ENCODE results near the gene RHOB.

The RHOB gene

DNA sequence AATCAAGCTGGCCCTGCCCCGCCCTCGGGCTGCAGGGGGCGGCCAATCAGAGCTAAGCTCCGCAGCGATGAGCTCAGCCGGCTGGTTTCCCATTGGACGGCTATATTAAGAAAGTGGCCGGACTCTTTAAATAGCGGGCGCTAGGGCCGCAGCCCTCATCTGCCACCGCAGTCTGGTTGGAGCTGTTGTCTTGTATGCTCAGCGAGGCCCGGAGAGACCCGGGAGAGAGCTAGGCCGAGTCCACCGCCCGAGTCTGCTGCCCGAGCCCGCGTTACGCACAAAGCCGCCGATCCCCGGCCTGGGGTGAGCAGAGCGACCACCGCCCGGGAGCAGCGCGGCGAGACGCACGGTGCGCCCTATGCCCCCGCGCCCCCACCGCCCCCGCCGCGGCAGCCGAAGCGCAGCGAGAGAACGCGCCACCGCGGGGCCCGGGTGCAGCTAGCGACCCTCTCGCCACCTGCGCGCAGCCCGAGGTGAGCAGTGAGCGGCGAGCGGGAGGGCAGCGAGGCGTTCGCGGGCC lies at the start of gene RHOB:
Gene RHOB (plus strand): TSS at position 158 of the 520 bp plus-strand sequence. CDS start 392 bp downstream, outside the sequence.
- Histone ChIP-seq H3K4me3 (peak within 1 kb of the TSS; percentile 93 to 95), H3K27ac (peak within 1 kb of the TSS; percentile 96 to 98), H3K9me3 (no peaks in the 10 kb centered on the region), H3K27me3 (peaks cover 0 to 3% of the 10 kb centered on the region in 2 donors), H3K36me3 (peaks cover 21 to 28% (median 25%) of the 10 kb centered on the region in 3 donors), H3K4me1 (peaks cover 0 to 51% (median 31%) of the 10 kb centered on the region in 4 donors)
- TF ChIP-seq, protein P1, sequence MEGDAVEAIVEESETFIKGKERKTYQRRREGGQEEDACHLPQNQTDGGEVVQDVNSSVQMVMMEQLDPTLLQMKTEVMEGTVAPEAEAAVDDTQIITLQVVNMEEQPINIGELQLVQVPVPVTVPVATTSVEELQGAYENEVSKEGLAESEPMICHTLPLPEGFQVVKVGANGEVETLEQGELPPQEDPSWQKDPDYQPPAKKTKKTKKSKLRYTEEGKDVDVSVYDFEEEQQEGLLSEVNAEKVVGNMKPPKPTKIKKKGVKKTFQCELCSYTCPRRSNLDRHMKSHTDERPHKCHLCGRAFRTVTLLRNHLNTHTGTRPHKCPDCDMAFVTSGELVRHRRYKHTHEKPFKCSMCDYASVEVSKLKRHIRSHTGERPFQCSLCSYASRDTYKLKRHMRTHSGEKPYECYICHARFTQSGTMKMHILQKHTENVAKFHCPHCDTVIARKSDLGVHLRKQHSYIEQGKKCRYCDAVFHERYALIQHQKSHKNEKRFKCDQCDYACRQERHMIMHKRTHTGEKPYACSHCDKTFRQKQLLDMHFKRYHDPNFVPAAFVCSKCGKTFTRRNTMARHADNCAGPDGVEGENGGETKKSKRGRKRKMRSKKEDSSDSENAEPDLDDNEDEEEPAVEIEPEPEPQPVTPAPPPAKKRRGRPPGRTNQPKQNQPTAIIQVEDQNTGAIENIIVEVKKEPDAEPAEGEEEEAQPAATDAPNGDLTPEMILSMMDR (IDR thresholded peaks at IDR 0.05), result no peak
- peak; percentile 97 to 99 for DNase-seq
- intact Hi-C loops (cut with DNase I; ENCODE audit: low total_unique reads), result no loop called here

DNA sequence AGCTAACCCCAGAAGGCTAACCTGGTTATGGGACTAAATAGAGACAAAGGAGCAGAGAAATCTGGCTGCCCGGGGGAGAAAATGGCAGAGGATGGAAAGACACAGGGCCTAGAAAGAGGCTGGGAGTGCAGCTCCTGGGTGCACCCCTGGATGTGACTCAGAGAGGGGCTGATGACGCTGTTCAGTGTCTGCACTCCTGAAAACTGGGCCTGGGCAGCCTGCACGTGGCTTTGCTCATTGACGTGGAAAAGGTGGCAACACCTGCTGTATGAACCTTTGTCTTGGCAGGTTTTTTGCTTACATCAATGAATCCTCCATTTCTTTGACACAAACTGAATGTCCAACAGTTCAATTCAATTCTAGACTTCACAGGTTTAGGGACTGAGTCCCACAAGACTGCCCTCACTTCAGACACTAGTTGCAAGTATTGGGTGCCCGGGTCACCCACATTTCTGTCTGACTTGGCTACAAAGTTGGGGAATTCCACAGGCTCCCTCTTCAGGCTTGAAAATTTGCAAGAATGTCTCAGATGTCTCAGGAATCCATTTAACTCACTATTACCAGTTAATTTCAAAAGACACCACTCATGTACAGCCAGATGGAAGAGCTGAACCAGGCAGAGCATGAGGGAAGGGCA lies 48.9 kb upstream of the RHOB start:
- H3K27ac ChIP-seq, result no peak overlapping the region
- H3K9me3 ChIP-seq, result no peaks in the 10 kb centered on the region
- TF ChIP-seq, protein P1 (IDR thresholded peaks at IDR 0.05), result no peak
- intact Hi-C loops (cut with DNase I; ENCODE audit: low total_unique reads), result no loop called here
- no peaks in the 10 kb centered on the region for H3K36me3 ChIP-seq
- DNase-seq, result no peak
- no peak overlapping the region for H3K4me3 ChIP-seq
- H3K4me1 ChIP-seq, result no peaks in the 10 kb centered on the region
- H3K27me3 ChIP-seq, result no peaks in the 10 kb centered on the region

DNA sequence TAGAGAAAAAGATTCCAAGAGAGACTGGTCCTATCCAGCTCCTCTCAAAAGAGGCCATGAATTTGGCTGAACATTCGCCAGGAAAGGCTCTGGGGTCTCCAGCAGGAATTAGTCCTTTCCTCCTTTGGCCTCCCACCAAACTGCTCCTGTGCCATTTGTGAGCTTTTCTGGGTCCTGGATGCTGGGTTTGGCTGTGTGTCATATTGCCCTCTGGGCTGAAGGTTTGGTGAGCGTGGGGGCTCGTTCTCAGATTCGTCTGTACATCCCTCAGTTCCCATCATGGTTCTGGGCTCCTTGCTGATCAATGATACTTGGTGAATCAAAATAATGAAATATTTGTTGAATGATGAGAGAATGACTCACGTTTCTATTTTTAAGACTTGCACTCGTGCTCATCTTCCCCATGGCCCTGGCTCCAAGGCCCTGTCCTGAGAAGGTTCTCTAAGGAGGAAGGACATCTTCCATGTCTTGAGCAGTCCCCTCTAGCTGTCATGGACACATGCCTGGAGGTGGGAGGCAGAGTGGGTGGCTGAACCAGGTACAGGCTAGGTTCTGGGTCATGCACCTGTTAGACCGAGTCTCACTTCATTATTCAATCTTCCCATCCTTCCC lies 47.8 kb upstream of the RHOB start:
- Histone ChIP-seq H3K27me3 (no peaks in the 10 kb centered on the region), H3K27ac (no peak overlapping the region), H3K9me3 (no peaks in the 10 kb centered on the region), H3K4me3 (no peak overlapping the region), H3K36me3 (no peaks in the 10 kb centered on the region), H3K4me1 (peaks cover 0 to 6% (median 0%) of the 10 kb centered on the region in 4 donors)
- intact Hi-C loops (cut with DNase I; ENCODE audit: low total_unique reads), result no loop called here
- no peak for DNase-seq
- TF ChIP-seq, protein P1 (IDR thresholded peaks at IDR 0.05), result no peak

DNA sequence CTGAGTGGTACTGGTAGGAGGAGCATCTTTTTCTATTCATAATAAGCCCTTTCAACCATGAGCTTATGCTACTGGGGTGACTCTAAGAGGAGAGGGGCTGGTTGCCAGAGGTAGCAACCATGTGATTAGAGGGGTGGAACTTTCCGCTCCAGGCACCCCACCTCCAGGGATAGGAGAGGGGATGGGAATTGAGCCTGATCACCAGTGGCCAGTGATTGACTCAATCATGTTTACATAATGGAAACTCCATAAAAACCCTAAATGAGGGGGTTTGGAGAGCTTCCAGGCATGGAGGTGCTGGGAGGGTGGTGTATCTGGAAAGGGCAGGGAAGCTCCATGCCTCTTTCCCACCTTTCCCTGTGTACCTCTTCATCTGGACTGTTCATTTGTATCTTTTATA lies 46.6 kb upstream of the RHOB start:
- Histone ChIP-seq H3K27me3 (no peaks in the 10 kb centered on the region), H3K27ac (no peak overlapping the region), H3K9me3 (no peaks in the 10 kb centered on the region), H3K36me3 (no peaks in the 10 kb centered on the region), H3K4me1 (peaks cover 0 to 6% (median 0%) of the 10 kb centered on the region in 4 donors), H3K4me3 (no peak overlapping the region)
- DNase-seq, result no peak
- intact Hi-C loops (cut with DNase I; ENCODE audit: low total_unique reads), result no loop called here
- TF ChIP-seq, protein P1 (IDR thresholded peaks at IDR 0.05), result no peak

DNA sequence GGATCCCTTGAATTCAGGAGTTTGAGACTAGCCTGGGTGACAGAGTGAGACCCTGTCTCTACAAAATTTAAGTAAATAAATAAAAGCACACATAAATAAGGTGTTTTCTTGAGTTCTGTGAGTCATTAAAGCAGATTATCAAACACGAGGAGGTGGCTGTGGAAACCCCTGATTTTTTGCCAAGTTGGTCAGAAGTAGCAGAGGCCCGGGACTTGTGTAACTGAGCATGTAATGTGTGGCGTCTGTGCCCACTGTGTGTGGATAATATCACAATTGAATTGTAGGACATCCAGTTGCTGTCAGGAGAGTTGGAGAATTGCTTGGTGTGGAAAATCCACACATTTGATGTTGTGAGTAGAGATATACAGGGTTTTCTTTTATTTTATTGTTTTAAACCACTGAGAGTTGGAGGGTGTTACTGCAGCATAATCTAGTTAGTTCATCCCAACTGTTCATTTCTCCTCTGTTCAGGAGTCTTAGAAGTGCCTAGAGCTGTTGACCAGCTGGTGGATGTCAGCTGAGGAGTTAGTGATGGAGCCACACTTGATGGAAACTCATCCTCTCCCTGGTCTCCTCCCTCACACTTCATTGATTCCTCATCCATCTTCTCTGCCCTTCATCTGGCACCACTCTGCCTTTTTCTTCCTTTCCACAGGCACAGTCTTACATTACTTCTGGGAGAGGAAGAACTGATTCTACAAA lies 45.9 kb upstream of the RHOB start:
- TF ChIP-seq, protein P1 (IDR thresholded peaks at IDR 0.05), result no peak
- Histone ChIP-seq H3K27me3 (no peaks in the 10 kb centered on the region), H3K9me3 (no peaks in the 10 kb centered on the region), H3K4me3 (no peak overlapping the region), H3K36me3 (no peaks in the 10 kb centered on the region), H3K27ac (no peak overlapping the region), H3K4me1 (peaks cover 0 to 6% (median 0%) of the 10 kb centered on the region in 4 donors)
- DNase-seq, result no peak
- intact Hi-C loops (cut with DNase I; ENCODE audit: low total_unique reads), result no loop called here
